ENCODE results near the gene SHISA6.

Gene SHISA6

DNA sequence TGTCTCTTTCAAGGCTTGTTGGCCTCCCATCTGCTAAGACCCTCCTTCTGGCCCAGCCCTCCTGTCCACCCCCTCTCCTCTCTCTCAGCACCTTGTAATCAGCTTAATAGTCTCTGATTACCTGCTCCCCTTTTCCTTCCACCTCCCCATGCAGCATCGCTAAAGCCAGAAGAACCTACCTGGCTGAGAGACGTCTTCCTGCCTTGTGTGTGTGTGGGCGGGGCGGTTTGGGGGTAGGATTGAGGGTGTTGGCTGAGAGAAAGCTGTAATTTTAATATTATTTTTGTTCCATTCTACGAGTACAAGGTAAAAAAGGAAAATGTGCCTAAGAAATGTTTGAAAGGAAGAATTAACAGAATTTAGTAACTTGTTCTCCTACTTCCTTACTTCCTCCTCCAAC, 360.6 kb downstream of the SHISA6 start:
- no peak for DNase-seq

DNA sequence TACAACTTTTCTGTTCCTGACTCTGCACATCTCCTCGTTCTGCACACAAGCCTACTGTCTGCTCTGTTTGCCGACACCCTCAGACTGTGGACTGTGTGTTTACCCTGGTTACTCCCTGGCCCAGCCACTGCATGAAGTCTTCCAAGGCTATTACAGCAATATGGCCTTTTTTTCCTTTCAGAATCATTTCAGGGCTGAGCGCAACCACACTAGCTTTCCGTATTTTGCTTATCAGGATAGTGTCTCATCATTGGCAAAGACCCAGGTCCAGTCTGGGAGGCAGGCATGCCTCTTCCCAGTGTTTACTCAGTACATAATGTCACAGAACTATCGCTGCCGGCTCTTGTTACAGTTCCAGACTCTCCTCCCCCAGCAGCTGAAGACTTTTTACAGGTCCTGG, 367.4 kb downstream of the SHISA6 start:
- DNase-seq, result no peak

DNA sequence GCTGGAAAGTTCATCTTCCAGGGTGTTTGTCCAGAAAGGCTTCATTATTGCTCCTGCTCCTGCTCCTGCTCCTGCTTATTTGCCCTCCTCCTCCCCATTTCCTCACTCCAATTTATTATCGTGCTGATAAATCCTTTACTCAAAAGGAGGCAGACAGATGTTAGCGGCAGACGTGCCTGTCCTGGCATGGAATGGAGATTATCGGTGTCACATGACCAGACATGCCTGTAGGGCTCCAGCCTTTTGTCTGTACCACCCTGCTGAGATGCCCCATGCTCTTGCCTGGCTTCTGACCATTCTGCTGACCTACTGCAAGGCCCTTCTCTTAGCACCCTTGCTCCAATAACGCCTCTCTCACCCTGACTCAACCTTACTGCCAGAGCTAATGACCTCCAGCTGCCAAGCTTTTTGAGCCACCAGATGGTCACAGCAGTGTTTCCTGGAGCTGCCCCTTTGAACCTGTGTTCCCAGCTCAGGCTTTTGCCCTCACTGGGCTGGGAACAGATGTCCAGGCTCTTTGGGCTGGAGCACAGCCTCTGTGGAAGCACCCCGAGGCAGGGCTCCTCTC, 370.1 kb downstream of the SHISA6 start:
- no peak for DNase-seq

DNA sequence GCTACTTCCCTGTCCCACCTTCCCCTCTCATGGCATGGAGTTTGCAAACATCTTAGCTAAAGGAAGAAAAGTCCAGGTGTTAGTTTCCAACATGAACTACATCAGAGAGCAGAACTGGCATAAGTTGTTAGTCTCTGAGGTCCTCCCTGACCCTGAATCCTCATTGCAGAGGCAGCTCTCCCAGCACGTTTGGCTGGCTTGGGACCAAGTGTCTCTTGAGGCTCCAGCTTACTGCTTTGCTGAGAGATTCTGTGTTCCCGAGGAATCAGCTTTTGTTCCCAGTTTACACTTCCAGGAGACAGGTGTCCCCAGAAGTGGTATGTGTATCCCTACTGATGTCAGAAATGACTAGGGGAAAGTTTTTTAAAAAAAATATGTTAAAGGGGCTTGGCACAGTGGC, 371.9 kb downstream of the SHISA6 start:
- no peak for DNase-seq

All from effector CD8-positive, alpha-beta T cell (primary cell).